ENCODE data around the gene CEACAM3.
"Not testable (repeated sequence)": the region's sequence is repeated elsewhere in the genome, so short reads cannot be mapped to it uniquely, and the experiment has no call there.

The CEACAM3 gene

DNA sequence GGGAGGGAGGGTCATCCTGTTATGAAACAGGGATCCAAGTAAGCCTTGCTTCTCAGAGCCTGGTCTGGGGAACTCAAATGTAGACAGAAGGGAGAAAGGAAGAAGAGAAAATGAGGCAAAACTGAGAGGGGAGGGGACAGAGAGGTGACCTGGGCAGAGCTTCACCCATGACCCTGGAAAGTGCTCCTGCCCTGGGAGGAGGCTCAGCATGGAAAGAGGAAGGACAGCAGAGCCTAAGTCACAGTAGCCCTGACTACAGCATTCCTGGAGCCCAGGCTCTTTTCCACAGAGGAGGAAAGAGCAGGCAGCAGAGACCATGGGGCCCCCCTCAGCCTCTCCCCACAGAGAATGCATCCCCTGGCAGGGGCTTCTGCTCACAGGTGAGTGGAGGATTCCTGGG, at the start of gene CEACAM3:
Gene CEACAM3, plus strand, starts transcription at position 226 of the 400 bp plus-strand sequence. Its CDS starts 91 bp downstream, at position 317.
- no peak for DNase-seq

DNA sequence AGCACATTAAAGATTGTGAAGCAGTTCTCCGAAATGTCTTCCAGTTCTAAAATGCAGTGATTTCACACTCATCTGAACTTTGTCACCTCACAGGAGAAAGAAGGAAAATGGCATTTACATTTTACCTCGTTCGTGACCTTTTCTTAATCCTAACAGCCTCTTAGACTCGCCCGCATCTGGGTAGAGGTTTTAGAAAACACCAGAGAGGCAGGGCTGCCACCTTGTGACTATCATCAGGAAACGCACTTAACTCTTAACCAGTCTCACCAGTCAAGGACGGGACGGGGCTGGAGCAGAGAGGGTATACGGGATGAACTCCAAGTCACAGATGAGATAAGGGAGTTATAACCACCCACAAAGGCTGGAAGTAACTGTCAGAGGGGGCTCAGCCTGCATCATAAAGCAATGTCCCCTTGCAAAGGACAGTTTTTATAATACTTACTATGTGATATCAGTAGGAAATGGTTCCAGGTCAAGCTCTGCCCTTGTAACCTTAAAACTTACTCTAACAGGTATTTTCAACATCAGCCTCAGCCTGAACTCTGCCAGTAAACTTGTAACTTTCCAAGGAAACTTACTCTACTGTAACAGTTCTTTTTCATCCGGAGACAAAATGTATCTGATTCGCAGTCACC, 49.7 kb upstream of the CEACAM3 start:
- peak; percentile 42 to 67 for DNase-seq

DNA sequence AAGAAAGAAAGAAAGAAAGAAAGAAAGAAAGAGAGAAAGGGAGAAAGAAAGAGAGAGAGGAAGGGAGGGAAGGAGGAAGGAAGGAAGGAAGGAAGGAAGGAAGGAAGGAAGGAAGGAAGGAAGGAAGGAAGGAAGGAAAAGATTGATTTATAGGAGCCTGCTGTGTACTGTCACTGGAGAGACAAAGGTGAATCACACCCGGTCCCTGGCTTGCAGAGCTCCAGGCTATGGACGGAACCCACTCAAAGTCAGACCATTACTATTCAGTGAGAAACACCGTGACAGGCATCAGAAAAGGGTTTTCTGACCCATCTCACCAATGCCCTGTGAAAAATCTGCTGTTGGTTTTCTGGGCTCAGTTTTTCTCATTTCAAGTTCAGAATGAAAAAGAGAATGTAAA, 48.4 kb upstream of the CEACAM3 start:
- no peak for DNase-seq

DNA sequence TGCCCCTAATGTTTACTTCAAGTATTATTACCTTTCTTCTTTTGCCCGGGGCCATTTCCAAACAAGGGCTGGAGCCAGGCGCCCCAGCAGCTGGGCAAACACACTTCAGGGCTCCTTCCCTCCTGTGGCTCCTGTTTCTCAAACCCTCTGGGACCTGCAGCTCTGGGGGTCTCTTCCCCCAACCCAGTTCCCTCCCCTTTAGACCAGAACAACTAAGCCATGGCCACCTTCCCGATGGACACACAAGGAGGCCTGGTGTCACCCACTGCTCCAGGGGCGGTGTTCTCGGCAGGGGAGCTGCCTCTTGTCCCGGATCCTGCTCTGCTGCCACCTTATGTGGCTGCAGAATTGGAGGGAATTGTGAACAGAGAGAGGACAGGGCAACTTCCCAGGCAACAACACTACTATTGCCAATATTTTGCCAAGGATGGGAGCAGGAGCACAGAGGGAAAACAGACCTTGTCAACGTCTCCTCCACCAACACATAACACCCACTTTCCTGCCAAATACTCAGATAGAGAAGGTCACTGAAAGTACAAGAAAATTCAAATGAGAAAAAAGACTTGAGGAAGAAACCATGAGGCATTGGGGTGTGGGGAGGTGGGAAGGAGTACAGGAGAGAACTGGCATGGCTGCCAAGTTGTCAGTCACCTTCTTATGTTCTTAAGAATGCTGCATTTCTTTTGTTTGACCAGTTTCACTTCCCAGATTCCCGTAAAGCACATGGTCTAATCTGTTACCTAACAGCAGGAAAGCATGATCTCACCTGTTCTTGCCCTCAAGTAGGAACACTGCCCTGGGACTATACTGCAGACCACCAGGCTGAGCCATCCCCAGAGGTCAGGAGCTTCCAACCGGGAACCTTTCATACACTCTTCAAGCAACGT, 45.9 kb upstream of the CEACAM3 start:
- DNase-seq: peak; percentile 7 to 11

DNA sequence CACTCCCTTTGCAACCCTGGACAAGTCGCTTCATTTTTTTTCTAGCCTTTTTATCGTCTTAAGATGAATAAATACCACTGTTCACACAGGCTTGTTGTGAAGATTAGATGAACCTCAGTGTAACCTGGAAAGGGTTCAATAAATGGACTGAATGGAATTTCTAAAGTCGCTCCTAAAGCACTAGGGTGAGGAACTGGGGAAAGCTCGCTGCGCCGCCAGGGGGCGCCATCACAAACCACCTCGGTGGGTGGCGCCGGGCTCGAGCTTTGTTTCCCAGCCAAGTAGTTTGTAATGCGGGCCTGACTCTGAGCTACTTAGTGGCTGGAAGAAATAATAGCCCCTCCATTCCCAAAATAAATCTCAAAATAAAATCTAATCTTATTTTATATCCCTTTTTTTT, 43.2 kb upstream of the CEACAM3 start:
- peak; percentile 26 to 84 for DNase-seq

DNA sequence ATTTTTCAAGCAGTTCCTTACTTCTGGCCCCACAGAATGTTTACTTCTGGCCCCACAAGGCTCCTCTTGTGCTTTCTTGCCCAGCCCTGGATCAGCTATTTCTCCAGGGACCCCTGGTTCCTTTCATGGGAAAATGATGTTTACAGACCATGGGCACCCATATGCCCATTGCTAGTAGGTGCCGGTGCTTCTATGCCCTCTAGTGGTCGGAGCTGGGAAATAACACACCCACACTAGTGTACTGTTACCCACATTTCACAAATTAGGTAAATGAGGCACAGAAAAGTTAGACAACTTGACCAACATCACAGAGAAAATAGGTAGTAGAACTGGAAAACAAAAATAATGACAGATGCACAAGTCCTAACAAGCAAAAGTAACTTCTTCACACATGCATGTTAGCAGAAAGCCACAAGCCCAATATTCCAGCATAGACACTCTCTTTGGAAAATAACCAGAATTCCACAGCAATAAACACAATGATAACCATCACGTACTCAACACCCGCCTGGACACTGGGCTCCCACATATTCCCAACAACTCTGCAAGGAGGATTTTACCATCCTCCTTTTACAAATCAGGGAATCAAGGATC, 42.4 kb upstream of the CEACAM3 start:
- DNase-seq: peak; percentile 42 to 85

DNA sequence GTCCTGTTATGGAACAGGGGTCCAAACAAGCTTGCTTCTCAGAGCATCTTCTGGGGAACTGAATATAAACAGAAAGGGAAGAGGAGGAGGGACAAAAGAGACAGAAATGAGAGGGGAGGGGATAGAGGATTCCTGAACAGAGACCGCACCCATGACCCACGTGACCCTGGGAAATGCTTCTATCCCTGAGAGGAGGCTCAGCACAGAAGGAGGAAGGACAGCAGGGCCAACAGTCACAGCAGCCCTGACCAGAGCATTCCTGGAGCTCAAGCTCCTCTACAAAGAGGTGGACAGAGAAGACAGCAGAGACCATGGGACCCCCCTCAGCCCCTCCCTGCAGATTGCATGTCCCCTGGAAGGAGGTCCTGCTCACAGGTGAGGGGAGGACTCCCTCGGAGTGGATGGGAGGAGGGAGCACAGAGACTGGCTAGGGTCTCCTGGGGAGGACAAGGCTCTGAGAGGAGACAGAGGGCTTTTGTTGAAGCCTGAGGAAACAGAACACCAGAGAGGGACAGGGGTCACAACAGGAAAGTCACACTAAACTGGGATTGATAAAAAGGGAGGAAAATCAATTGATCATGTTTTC, 41.0 kb upstream of the CEACAM3 start, which contains the start of gene CEACAM6:
Gene CEACAM6, plus strand, starts transcription at position 203 of the 586 bp plus-strand sequence. Its CDS starts 109 bp downstream, at position 312.
- DNase-seq: peak; percentile 4 to 29

DNA sequence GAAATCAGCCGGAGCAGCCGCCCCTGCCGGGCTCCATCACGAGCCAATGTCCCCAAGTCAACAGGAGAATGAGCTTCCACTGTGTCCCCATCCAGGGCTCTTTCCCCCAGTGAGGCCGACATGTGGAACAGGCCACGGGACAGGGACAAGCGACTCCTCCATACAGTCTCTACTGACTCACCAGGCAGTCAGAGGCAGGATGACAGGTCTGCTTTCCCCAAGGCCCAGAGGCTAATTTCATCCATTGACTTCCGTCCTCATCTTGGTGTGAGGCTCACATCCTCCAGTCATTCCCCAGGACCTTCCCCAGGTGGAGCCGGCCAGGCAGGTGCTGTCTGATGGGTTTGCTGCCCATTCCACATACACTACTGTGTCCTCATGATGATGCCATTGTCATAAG, 37.5 kb upstream of the CEACAM3 start:
- peak in 1 of 2 donors; percentile 3 for DNase-seq

DNA sequence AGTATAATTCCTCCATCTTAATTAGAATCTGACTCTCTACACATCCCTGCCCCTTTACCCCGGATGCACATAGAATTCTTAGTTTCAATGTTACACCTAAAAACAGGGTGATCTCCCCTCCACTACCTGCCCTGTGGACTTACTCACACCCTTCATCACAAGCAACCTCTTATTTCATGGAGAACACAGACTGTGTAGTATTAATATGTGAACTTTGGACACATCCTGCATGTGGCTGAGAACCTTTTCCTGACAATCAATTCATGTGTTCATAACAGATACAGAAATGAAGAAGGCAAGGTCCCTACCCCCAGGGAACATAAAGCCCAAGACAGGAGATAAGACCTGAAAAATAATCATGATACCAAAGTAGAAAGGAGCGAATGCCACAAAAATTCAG, 29.3 kb upstream of the CEACAM3 start:
- no peak for DNase-seq

DNA sequence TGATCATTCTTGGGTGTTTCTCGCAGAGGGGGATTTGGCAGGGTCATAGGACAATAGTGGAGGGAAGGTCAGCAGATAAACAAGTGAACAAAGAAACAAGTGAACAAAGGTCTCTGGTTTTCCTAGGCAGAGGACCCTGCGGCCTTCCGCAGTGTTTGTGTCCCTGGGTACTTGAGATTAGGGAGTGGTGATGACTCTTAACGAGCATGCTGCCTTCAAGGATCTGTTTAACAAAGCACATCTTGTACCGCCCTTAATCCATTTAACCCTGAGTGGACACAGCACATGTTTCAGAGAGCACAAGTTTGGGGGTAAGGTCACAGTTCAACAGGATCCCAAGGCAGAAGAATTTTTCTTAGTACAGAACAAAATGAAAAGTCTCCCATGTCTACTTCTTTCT, 28.3 kb upstream of the CEACAM3 start:
- not testable (repeated sequence) for DNase-seq

DNA sequence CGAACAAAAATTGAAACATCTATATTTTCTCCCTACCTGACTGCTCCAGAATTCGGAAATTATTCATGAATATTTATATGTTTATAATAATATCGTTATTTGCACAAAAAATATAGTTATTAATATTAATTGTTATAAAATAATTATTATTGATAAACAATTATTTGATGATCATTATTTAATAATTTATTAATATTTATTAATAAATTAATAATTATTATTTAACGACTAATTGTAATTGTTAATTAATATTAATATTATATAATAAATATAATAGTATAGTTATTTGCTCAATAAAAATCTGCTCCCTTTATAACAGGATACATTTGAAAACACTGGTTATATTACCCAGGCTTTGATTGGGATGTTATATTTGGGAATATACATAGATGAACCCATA, 26.8 kb upstream of the CEACAM3 start:
- no peak for DNase-seq

DNA sequence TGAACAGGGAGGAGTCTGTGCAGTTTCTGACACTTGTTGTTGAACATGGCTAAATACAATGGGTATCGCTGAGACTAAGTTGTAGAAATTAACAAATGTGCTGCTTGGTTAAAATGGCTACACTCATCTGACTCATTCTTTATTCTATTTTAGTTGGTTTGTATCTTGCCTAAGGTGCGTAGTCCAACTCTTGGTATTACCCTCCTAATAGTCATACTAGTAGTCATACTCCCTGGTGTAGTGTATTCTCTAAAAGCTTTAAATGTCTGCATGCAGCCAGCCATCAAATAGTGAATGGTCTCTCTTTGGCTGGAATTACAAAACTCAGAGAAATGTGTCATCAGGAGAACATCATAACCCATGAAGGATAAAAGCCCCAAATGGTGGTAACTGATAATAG, 25.0 kb upstream of the CEACAM3 start:
- no peak for DNase-seq

DNA sequence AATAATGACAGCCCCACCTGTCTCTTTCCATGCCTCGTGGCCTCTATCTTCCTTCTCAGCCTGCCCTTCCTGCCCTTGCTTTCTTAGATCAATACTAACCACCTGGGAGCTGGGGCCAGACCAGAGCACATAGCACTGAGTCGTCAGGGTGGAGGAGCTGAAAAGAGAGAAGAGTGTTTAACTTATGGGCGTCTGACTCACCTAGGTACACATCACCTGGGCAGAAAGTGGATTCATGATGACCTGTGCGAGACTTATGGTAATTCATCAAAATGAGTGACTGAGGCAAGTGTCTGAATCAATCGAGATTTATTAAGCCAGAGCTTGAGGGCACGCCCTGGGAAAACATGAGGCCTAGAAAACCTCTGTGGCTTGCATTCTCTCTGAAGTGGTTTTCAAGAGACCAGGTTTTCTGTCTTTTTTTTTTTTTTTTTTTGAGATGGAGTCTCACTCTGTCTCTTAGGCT, 21.8 kb upstream of the CEACAM3 start:
- DNase-seq: no peak

DNA sequence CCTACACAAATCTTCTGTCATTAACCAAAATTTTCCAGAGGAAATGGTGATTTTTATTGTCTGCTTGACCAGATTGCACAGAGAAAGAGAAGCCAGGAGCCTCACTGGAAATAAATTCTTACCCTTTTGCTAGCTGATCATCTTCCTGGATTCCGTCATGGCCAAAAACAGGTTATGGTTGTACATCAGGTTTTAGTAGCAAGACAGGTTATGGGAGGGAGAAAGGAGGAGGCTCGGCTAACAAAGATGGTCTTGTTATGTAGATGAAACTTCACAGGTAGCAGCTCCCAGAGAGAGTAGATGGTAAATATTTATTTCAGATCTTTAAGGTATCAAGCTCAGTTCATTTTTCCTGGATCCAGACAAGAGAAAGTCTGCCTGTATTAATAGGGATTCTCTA, 19.7 kb upstream of the CEACAM3 start:
- no peak for DNase-seq

DNA sequence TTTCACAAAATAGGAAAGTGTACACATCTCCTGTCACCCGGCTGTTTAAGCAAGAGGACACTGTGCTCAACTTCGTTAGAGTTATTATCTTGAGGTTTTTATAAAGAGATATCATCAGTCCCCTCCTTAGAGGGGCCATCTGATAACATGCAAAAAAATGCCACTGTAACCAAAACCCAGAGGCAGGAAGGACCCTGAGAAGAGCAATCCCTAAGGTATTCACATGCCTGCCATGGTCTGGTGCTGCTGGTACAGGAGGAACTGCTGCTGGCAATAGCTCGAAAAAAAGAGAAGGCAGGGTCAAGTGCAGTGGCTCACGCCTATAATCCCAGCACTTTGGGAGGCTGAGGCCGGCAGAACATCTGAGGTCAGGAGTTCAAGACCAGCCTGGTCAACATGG, 12.8 kb upstream of the CEACAM3 start:
- no peak for DNase-seq

DNA sequence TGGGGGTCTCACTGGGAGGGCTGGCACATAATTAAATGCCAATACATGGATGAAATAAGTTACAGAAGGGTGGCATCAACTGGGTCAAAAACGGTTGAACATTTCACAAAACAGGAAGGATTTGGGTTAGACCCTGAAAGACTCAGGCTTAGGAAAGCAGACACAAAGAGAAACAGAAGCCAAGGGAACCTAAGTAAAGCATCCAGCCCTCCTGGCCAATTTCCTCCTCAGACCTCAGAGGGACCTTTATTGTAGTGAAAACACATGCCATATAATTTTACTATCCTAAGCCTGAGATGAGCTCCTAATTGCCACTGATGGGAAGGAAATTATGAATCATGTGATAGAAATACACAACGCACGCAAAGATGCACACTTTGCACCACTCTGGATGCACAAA, 12.1 kb upstream of the CEACAM3 start:
- no peak for DNase-seq

DNA sequence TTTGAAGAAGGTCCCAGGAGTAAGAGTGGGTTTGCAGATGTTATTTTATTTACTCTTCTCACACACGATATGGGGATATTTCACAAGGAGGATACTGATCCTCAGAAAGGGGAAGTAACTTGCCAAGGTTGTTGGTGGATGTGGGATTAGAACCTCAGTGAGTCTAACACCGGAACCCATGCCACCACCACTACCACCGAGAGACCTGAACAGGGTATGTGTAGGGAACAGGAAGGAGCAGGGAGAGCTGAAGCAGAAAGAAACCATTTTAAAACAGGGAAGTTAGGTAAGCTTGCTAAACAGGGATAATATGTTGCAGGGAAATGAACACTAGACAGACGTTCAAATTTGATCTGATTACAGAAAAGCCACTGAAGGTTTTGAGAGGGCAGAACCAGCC, 11.6 kb upstream of the CEACAM3 start:
- DNase-seq: peak; percentile 30 to 33

DNA sequence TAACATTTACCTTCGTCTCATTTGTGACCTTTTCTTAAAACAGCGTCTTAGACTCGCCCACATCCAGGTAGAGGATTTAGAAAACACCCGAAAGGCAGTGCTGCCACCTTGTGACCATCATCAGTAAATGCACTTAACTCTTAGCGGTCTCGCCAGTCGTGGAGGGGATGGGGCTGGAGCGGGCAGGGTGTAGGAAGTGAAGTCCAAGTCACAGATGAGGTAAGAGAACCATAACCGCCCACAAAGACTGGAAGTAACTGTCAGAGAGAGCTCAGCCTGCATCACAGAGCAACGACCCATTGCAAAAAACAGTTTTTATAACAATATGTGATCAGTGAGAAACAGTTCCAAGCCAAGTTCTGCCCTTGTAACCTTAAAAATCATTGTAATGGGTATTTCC, 10.7 kb upstream of the CEACAM3 start:
- peak; percentile 83 to 87 for DNase-seq

DNA sequence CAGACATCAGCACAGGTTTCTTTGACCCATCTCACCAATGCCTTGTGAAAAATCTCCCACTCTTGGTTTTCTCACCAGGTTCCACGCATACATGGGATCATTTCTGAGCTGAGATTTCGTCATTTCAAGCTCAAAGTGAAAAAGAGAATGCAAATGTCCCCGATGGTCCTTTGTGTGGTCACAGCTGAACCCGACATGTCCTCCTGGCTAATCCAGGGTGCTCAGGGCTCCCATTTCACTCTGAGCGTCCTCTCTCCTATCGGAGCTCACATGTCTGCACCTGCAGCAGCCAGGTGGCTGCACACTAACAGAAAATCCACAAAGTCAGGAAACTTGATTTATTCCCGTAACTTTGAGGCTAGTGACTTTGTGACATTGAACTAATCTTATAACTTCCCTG, 9.3 kb upstream of the CEACAM3 start:
- no peak for DNase-seq

DNA sequence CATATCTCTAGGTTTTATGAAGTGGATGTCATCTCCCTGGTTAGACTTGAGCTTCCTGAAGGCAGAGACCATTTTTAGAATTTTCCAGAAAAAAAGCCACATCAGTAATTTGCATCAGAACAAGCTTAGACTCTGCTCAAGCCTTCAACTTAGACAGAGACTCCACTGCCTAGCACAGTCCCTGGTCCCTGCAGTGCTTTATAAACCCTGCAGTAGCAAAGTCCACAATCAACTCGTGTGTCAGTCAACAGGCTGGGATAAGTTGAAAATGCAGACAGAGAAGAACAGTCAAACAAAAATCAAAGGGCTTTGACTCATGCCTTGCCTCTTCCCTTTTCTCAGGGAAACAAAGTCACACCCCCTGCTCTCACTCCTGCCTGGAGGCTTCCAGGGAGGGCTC, 7.9 kb upstream of the CEACAM3 start:
- DNase-seq: not testable (repeated sequence)

DNA sequence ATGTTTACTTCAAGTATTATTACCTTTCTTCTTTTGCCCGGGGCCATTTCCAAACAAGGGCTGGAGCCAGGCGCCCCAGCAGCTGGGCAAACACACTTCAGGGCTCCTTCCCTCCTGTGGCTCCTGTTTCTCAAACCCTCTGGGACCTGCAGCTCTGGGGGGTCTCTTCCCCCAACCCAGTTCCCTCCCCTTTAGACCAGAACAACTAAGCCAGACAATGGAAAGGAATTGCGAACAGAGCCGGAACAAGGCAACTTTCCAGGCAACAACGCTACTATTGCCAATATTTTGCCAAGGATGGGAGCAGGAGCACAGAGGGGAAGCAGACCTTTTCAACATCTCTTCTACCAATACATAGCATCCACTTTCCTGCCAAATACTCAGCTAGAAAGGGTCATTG, 7.3 kb upstream of the CEACAM3 start:
- not testable (repeated sequence) for DNase-seq

DNA sequence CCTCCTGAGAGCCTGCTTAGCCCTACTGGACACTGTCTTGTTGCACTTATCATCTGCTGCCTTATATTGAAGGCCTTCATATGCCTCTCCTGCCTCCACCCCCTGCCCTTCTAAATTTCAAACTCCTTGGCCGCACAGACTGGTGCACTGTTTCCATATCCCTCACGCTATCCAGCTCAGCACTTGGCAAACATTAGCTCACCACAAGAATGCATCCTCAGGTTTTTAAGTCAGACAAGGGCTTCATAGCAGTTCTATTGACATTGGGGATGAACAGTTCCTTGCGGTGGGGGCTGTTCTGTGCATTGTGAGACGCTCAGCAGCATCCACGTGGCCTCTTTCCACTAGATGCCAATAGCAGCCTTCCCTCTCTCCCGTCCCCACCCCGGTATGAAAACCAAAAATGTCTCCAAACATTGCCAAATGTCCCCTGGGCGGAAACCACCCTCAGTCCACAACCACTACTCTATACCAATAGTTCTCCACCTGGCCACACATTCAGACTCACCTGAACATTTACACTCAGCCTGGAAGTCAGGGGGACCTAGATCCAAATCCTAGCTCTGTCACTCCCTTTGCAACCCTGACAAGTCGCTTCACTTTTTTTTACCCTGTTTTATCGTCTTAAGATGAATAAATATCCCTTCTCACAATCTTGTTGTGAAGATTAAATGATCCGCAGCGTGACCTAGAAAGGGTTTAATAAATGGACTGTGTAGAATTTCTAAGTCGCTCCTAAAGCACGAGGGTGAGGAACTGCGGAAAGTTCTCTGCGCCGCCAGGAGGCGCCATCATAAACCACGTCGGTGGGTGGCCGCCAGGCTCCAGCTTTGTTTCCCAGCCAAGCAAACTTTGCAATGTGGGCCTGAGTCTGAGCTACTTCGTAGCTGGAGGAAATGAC, 3.6 kb upstream of the CEACAM3 start:
- DNase-seq: peak; percentile 27 to 75

Measured in inflammatory macrophage treated with lipopolysaccharide for 1 hour (primary cell).